ENCODE results near the gene CLMN. TPM values are rescaled to one million over a fixed set of nuclear protein-coding genes. Genes with fewer than 3 reads are reported as not detected.

The CLMN gene
- total and polyA plus RNA-seq, 2 of the 4 experiments (the other 2 are of a cell fraction): 0.10 to 0.18 TPM

DNA sequence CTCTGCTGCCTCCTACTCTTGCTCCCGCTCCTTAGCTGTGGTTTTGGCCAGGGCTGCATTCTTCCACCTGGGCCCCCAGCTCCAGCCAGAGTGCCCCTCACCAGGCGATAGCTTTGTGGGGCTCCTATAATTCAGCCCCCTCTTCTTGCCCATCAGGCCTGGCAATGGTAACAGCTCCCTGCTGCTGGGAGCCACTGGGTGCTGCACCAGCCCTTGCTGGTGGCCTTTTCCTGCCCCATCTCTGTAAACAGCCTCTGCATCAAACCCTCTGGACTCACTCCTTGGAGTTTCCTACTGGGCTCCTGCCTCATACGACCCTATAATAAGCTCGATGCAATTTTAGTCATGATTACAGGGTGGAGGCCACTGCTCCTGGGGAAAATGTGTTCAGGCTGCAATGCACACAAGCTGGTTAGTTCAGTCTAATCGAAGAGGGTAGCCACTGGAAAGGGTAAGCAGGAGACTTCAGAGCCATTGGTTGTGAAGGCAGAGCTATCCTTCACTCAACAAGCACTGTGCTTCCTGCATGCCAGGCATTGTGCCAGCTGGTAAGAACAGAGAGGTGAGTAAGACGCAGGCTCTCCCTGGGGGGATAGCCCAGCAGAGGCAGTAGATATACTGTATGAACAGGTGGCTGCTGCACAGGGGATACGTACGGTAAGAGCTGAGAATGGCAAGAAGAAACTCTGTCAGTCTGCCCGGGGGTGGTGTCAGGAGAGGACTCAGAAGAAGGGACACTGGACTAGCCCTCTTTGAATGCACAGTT, 24.7 kb downstream of the CLMN start:
- no peak overlapping the region for H2BK20ac ChIP-seq (ENCODE audit: low read depth, low read length)
- no peak overlapping the region for H4K8ac ChIP-seq (ENCODE audit: low read depth in 2 of 2, low read length in 2 of 2)
- ATAC-seq (ENCODE audit: low read depth) (no peak), DNase-seq (no peak)
- CTCF ChIA-PET: no interaction called here
- H3K4me2 ChIP-seq (ENCODE audit: low read depth, low read length): no peak overlapping the region
- intact Hi-C loops (cut with micrococcal nuclease) (no loop called here), in situ Hi-C loops (cut with MboI; ENCODE audit: low sequenced_read_pairs) (no loop called here), dilution Hi-C loops (cut with HindIII; ENCODE audit: low sequenced_read_pairs, unreplicated experiment) (no loop called here)
- no peak overlapping the region for H3K18ac ChIP-seq (ENCODE audit: low read depth, low read length)
- H2AK5ac ChIP-seq (ENCODE audit: low read depth, low read length): no peak overlapping the region
- H3K14ac ChIP-seq (replicated peaks; ENCODE audit: low read depth, low read length): no peak overlapping the region
- no peaks in the 10 kb centered on the region for H3K9me1 ChIP-seq (ENCODE audit: insufficient read depth, low read length)
- peaks cover 2% of the 10 kb centered on the region for H3K9me3 ChIP-seq (ENCODE audit: control insufficient read depth, insufficient read depth, low read length)
- H3K79me1 ChIP-seq (ENCODE audit: low read depth in 1 of 2, low read length in 2 of 2): no peaks in the 10 kb centered on the region
- H2BK5ac ChIP-seq (ENCODE audit: low read depth, low read length, poor library complexity, severe bottlenecking): no peak overlapping the region
- POLR2A ChIA-PET (ENCODE audit: unreplicated experiment): no interaction called here
- no peak overlapping the region for H4K5ac ChIP-seq (ENCODE audit: low read depth, low read length)
- H3K4me1 ChIP-seq (ENCODE audit: control insufficient read depth, insufficient read depth, low read length): no peaks in the 10 kb centered on the region
- no peak overlapping the region for H2AFZ ChIP-seq (replicated peaks; ENCODE audit: low read length, poor library complexity)
- no peak for TF ChIP-seq POLR2A (IDR thresholded peaks at IDR 0.05; ENCODE audit: low read depth, low read length)
- TF ChIP-seq MAFK (IDR thresholded peaks at IDR 0.05; ENCODE audit: low read depth, low read length): no peak
- TF ChIP-seq MAZ (IDR thresholded peaks at IDR 0.05; ENCODE audit: borderline replicate concordance, low read depth, low read length): no peak
- TF ChIP-seq MXI1 (IDR thresholded peaks at IDR 0.05; ENCODE audit: borderline replicate concordance, low read depth, low read length): no peak
- TF ChIP-seq, protein P1, sequence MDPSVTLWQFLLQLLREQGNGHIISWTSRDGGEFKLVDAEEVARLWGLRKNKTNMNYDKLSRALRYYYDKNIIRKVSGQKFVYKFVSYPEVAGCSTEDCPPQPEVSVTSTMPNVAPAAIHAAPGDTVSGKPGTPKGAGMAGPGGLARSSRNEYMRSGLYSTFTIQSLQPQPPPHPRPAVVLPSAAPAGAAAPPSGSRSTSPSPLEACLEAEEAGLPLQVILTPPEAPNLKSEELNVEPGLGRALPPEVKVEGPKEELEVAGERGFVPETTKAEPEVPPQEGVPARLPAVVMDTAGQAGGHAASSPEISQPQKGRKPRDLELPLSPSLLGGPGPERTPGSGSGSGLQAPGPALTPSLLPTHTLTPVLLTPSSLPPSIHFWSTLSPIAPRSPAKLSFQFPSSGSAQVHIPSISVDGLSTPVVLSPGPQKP (IDR thresholded peaks at IDR 0.05; ENCODE audit: borderline replicate concordance, low read depth, low read length): no peak
- TF ChIP-seq, protein P2, sequence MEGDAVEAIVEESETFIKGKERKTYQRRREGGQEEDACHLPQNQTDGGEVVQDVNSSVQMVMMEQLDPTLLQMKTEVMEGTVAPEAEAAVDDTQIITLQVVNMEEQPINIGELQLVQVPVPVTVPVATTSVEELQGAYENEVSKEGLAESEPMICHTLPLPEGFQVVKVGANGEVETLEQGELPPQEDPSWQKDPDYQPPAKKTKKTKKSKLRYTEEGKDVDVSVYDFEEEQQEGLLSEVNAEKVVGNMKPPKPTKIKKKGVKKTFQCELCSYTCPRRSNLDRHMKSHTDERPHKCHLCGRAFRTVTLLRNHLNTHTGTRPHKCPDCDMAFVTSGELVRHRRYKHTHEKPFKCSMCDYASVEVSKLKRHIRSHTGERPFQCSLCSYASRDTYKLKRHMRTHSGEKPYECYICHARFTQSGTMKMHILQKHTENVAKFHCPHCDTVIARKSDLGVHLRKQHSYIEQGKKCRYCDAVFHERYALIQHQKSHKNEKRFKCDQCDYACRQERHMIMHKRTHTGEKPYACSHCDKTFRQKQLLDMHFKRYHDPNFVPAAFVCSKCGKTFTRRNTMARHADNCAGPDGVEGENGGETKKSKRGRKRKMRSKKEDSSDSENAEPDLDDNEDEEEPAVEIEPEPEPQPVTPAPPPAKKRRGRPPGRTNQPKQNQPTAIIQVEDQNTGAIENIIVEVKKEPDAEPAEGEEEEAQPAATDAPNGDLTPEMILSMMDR (conservative IDR thresholded peaks at IDR 0.05; ENCODE audit: low read depth, low read length): no peak
- no peak overlapping the region for H2AK9ac ChIP-seq (replicated peaks; ENCODE audit: low read depth, low read length, poor library complexity)
- no peak overlapping the region for H2BK120ac ChIP-seq (ENCODE audit: low read depth, low read length)
- H3K27me3 ChIP-seq (ENCODE audit: control insufficient read depth, insufficient read depth, low read length): no peaks in the 10 kb centered on the region; the same call in 1 of the 2 replicates
- no TSS peak for BruUV-seq (replicated peaks)
- H3K56ac ChIP-seq (ENCODE audit: extremely low read depth, insufficient read depth, low read length): no peak overlapping the region
- no peak overlapping the region for H3K9ac ChIP-seq (ENCODE audit: low read depth, low read length)
- H3K36me3 ChIP-seq (ENCODE audit: control insufficient read depth, insufficient read depth, low read length): no peaks in the 10 kb centered on the region
- no peak overlapping the region for H3K4me3 ChIP-seq (ENCODE audit: insufficient read depth, low read depth, low read length)
- no peak overlapping the region for H2BK15ac ChIP-seq (ENCODE audit: low read depth, low read length)
- WGBS, 2 experiments (ENCODE audit: extremely low coverage in 2 of 2, insufficient read length in 1 of 2): 38% methylated on average over 1 of the region's 9 CpGs; no CpG with 5 or more reads in 1 of the 2 experiments
- no peaks in the 10 kb centered on the region for H4K20me1 ChIP-seq (ENCODE audit: insufficient read depth, low read length)
- no peak overlapping the region for H3K27ac ChIP-seq (ENCODE audit: insufficient read depth, low read length)
- H3K4ac ChIP-seq (ENCODE audit: low read depth, low read length): no peak overlapping the region
- H3K23ac ChIP-seq (ENCODE audit: low read depth, low read length): no peak overlapping the region
- no peak overlapping the region for H4K91ac ChIP-seq (ENCODE audit: insufficient read depth, low read depth, low read length)

Measured in IMR-90 (cell line).